ENCODE data around the gene ARHGEF5. TPM values are rescaled to one million over a fixed set of nuclear protein-coding genes. Genes with fewer than 3 reads are reported as not detected.
"Not testable (repeated sequence)": the region's sequence is repeated elsewhere in the genome, so short reads cannot be mapped to it uniquely, and the experiment has no call there.

The ARHGEF5 gene
- 10 to 100 TPM; 22.7 to 29.0 TPM for total RNA-seq

GRCh38 chr7:144355176-144355822 lies at the start of gene ARHGEF5:
Gene ARHGEF5 (plus strand): TSS chr7:144355402. CDS start chr7:144362670, 7,268 bp downstream.
- H3K9me3 ChIP-seq; H3K4me1 ChIP-seq (replicated peaks); H3K36me3 ChIP-seq; H3K27me3 ChIP-seq (replicated peaks; ENCODE audit: insufficient read depth); H3K27ac ChIP-seq; intact Hi-C loops (cut with DNase I); DNase-seq (ENCODE audit: low spot score); H3K4me3 ChIP-seq: not testable (repeated sequence)
- no CpG with 5 or more reads among the region's 50 CpGs for WGBS

- H3K4me3 ChIP-seq; H3K4me1 ChIP-seq (replicated peaks); H3K27ac ChIP-seq; intact Hi-C loops (cut with DNase I); H3K27me3 ChIP-seq (replicated peaks; ENCODE audit: insufficient read depth); DNase-seq (ENCODE audit: low spot score); H3K9me3 ChIP-seq; H3K36me3 ChIP-seq: not testable (repeated sequence)
- WGBS, result no CpG with 5 or more reads among the region's 2 CpGs
These were observed 45.5 kb upstream of the ARHGEF5 start for GRCh38 chr7:144309702-144310101.

GRCh38 chr7:144311218-144311617 lies 44.0 kb upstream of the ARHGEF5 start:
- H3K9me3 ChIP-seq; H3K4me3 ChIP-seq; H3K27ac ChIP-seq; intact Hi-C loops (cut with DNase I); H3K36me3 ChIP-seq; H3K4me1 ChIP-seq (replicated peaks); DNase-seq (ENCODE audit: low spot score); H3K27me3 ChIP-seq (replicated peaks; ENCODE audit: insufficient read depth): not testable (repeated sequence)
- WGBS, result 100% methylated on average over 1 of the region's 2 CpGs

- not testable (repeated sequence) for H3K36me3 ChIP-seq
- WGBS, result 74% methylated on average over 2 of the region's 2 CpGs
These were observed 43.2 kb upstream of the ARHGEF5 start, which contains the start of gene OR2A1 for GRCh38 chr7:144311872-144312469. Gene OR2A1 (plus strand): TSS chr7:144312419. CDS start chr7:144318125, 5,706 bp downstream.

GRCh38 chr7:144317537-144317936 lies 37.7 kb upstream of the ARHGEF5 start:
- H3K27ac ChIP-seq; H3K9me3 ChIP-seq; H3K27me3 ChIP-seq (replicated peaks; ENCODE audit: insufficient read depth); intact Hi-C loops (cut with DNase I); H3K4me1 ChIP-seq (replicated peaks); H3K36me3 ChIP-seq; H3K4me3 ChIP-seq; DNase-seq (ENCODE audit: low spot score): not testable (repeated sequence)
- WGBS, result no CpG with 5 or more reads among the region's 1 CpG

More at GRCh38 chr7:144311872-144312469, 43.2 kb upstream of the ARHGEF5 start, which contains the start of gene OR2A1:
- H3K4me3 ChIP-seq; DNase-seq (ENCODE audit: low spot score); H3K27me3 ChIP-seq (replicated peaks; ENCODE audit: insufficient read depth); H3K4me1 ChIP-seq (replicated peaks); H3K27ac ChIP-seq; H3K9me3 ChIP-seq; intact Hi-C loops (cut with DNase I): not testable (repeated sequence)

GRCh38 chr7:144319547-144319946 lies 35.7 kb upstream of the ARHGEF5 start:
- H3K9me3 ChIP-seq; H3K27me3 ChIP-seq (replicated peaks; ENCODE audit: insufficient read depth); H3K27ac ChIP-seq; H3K4me3 ChIP-seq; H3K4me1 ChIP-seq (replicated peaks); H3K36me3 ChIP-seq; DNase-seq (ENCODE audit: low spot score); intact Hi-C loops (cut with DNase I): not testable (repeated sequence)
- WGBS, result no CpG with 5 or more reads among the region's 2 CpGs

GRCh38 chr7:144321677-144322206 lies 33.5 kb upstream of the ARHGEF5 start:
- 100% methylated on average over 1 of the region's 3 CpGs for WGBS
- H3K9me3 ChIP-seq; H3K4me1 ChIP-seq (replicated peaks); H3K4me3 ChIP-seq; H3K27me3 ChIP-seq (replicated peaks; ENCODE audit: insufficient read depth); intact Hi-C loops (cut with DNase I); H3K36me3 ChIP-seq; H3K27ac ChIP-seq; DNase-seq (ENCODE audit: low spot score): not testable (repeated sequence)

- H3K4me1 ChIP-seq (replicated peaks); H3K36me3 ChIP-seq; H3K4me3 ChIP-seq; H3K27ac ChIP-seq; H3K27me3 ChIP-seq (replicated peaks; ENCODE audit: insufficient read depth); intact Hi-C loops (cut with DNase I); H3K9me3 ChIP-seq; DNase-seq (ENCODE audit: low spot score): not testable (repeated sequence)
- WGBS, result no CpG with 5 or more reads among the region's 4 CpGs
These were observed 31.8 kb upstream of the ARHGEF5 start for GRCh38 chr7:144323359-144323758.

- H3K36me3 ChIP-seq; DNase-seq (ENCODE audit: low spot score); H3K4me3 ChIP-seq; H3K4me1 ChIP-seq (replicated peaks); intact Hi-C loops (cut with DNase I); H3K27me3 ChIP-seq (replicated peaks; ENCODE audit: insufficient read depth); H3K9me3 ChIP-seq; H3K27ac ChIP-seq: not testable (repeated sequence)
- WGBS, result no CpG with 5 or more reads among the region's 5 CpGs
These were observed 29.3 kb upstream of the ARHGEF5 start for GRCh38 chr7:144325868-144326267.

- H3K4me3 ChIP-seq; H3K4me1 ChIP-seq (replicated peaks); H3K36me3 ChIP-seq; intact Hi-C loops (cut with DNase I); H3K27me3 ChIP-seq (replicated peaks; ENCODE audit: insufficient read depth); H3K27ac ChIP-seq; DNase-seq (ENCODE audit: low spot score); H3K9me3 ChIP-seq: not testable (repeated sequence)
These were observed 25.2 kb upstream of the ARHGEF5 start for GRCh38 chr7:144330044-144330443.

GRCh38 chr7:144331221-144331995 lies 23.8 kb upstream of the ARHGEF5 start:
- DNase-seq (ENCODE audit: low spot score); H3K4me1 ChIP-seq (replicated peaks); H3K4me3 ChIP-seq; H3K9me3 ChIP-seq; H3K27me3 ChIP-seq (replicated peaks; ENCODE audit: insufficient read depth); intact Hi-C loops (cut with DNase I); H3K36me3 ChIP-seq; H3K27ac ChIP-seq: not testable (repeated sequence)
- 100% methylated on average over 2 of the region's 9 CpGs for WGBS

- H3K4me3 ChIP-seq; DNase-seq (ENCODE audit: low spot score); H3K27ac ChIP-seq; H3K27me3 ChIP-seq (replicated peaks; ENCODE audit: insufficient read depth); intact Hi-C loops (cut with DNase I); H3K4me1 ChIP-seq (replicated peaks); H3K9me3 ChIP-seq; H3K36me3 ChIP-seq: not testable (repeated sequence)
- WGBS, result 86% methylated on average over 1 of the region's 2 CpGs
These were observed 23.3 kb upstream of the ARHGEF5 start for GRCh38 chr7:144331996-144332288.

All from prostate gland (tissue), 2 donors.